ENCODE results near the gene PTPRD. TPM values are rescaled to one million over a fixed set of nuclear protein-coding genes. Genes with fewer than 3 reads are reported as not detected.
"Not testable (repeated sequence)": the region's sequence is repeated elsewhere in the genome, so short reads cannot be mapped to it uniquely, and the experiment has no call there.

PTPRD gene
- total RNA-seq, 1 experiment from 2014 or later: 32.5 TPM

GRCh38 chr9:9469271-9469670, 1143.5 kb downstream of the PTPRD start:
- no peak overlapping the region for H2BK120ac ChIP-seq (ENCODE audit: low read depth, low read length, poor library complexity, severe bottlenecking)
- no peak overlapping the region for H3K4me3 Mint-ChIP-seq
- TF ChIP-seq CTCF (conservative IDR thresholded peaks at IDR 0.05): no peak

GRCh38 chr9:9441874-9442273, 1170.9 kb downstream of the PTPRD start:
- DNase-seq; H3K79me1 ChIP-seq (ENCODE audit: insufficient read depth, low read depth, low read length, poor library complexity, severe bottlenecking); H2AFZ ChIP-seq (ENCODE audit: low read length); H3K4ac ChIP-seq (ENCODE audit: low read depth, low read length); H3K27me3 ChIP-seq (ENCODE audit: insufficient read depth, low read length); H3K27me3 Mint-ChIP-seq (ENCODE audit: low read depth); H2BK120ac ChIP-seq (ENCODE audit: low read depth, low read length, poor library complexity, severe bottlenecking); H4K8ac ChIP-seq (replicated peaks; ENCODE audit: insufficient read length, low read depth, low read length); H3K27ac Mint-ChIP-seq; H3K23ac ChIP-seq (ENCODE audit: insufficient read length, low read depth, low read length); H2BK15ac ChIP-seq (ENCODE audit: low read depth, low read length); H2AK5ac ChIP-seq (ENCODE audit: insufficient read length, low read length); H2BK20ac ChIP-seq (ENCODE audit: low read depth, low read length, poor library complexity, severe bottlenecking); H3K9me3 ChIP-seq (ENCODE audit: control insufficient read depth, low read depth, low read length); H3K4me2 ChIP-seq (ENCODE audit: insufficient read depth, insufficient read length, low read length); H3K4me1 ChIP-seq (ENCODE audit: insufficient read depth, low read length); H3K9me3 Mint-ChIP-seq; H2BK12ac ChIP-seq (ENCODE audit: insufficient read length, low read depth, low read length); H2BK5ac ChIP-seq (ENCODE audit: insufficient read length, low read length); H3T11ph ChIP-seq (ENCODE audit: low read length); H4K5ac ChIP-seq (ENCODE audit: insufficient read length, low read depth, low read length); H3K79me2 ChIP-seq (ENCODE audit: insufficient read depth, low read length); H4K20me1 ChIP-seq (ENCODE audit: control insufficient read depth, insufficient read depth, insufficient read length); H3K36me3 Mint-ChIP-seq (ENCODE audit: insufficient read depth in 1 of 3, low read depth in 3 of 3); H3K4me3 Mint-ChIP-seq; H3K23me2 ChIP-seq (ENCODE audit: insufficient read length, low read depth, low read length, poor library complexity, severe bottlenecking); H4K91ac ChIP-seq (ENCODE audit: insufficient read length, low read depth, low read length); H3K18ac ChIP-seq (ENCODE audit: insufficient read length, low read depth, low read length); H3K4me1 Mint-ChIP-seq; H3K9ac ChIP-seq (ENCODE audit: extremely low read depth, insufficient read length, low read length); H3K56ac ChIP-seq (ENCODE audit: insufficient read length, low read depth, low read length); H3K14ac ChIP-seq (ENCODE audit: insufficient read depth, low read length); H3K27ac ChIP-seq (ENCODE audit: insufficient read length, low read depth, low read length): not testable (repeated sequence)
- no CpG with 5 or more reads among the region's 19 CpGs for WGBS (ENCODE audit: extremely low coverage, insufficient read length, low lambda C conversion rate)

More at GRCh38 chr9:9469271-9469670, 1143.5 kb downstream of the PTPRD start:
- H3K4ac ChIP-seq (ENCODE audit: low read depth, low read length): no peak overlapping the region
- no peaks in the 10 kb centered on the region for H3K9me3 ChIP-seq (ENCODE audit: control insufficient read depth, low read depth, low read length)
- no peak overlapping the region for H3K4me2 ChIP-seq (ENCODE audit: insufficient read depth, insufficient read length, low read length)
- H3K27me3 Mint-ChIP-seq (ENCODE audit: low read depth): no peaks in the 10 kb centered on the region
- H2BK12ac ChIP-seq (ENCODE audit: insufficient read length, low read depth, low read length): no peak overlapping the region
- no peaks in the 10 kb centered on the region; a peak in 1 of 5 replicates for H3K9me3 Mint-ChIP-seq
- no peaks in the 10 kb centered on the region for H3K36me3 Mint-ChIP-seq (ENCODE audit: insufficient read depth in 1 of 3, low read depth in 3 of 3)
- no peak overlapping the region for H3K9ac ChIP-seq (ENCODE audit: extremely low read depth, insufficient read length, low read length)
- no peak overlapping the region for H2BK5ac ChIP-seq (ENCODE audit: insufficient read length, low read length)
- no peak overlapping the region for H3K18ac ChIP-seq (ENCODE audit: insufficient read length, low read depth, low read length)
- H3K4me1 Mint-ChIP-seq: no peaks in the 10 kb centered on the region
- H3K27ac ChIP-seq (ENCODE audit: insufficient read length, low read depth, low read length): no peak overlapping the region
- H3K23ac ChIP-seq (ENCODE audit: insufficient read length, low read depth, low read length): no peak overlapping the region
- no peak overlapping the region for H3K14ac ChIP-seq (ENCODE audit: insufficient read depth, low read length)
- no peak overlapping the region for H4K5ac ChIP-seq (ENCODE audit: insufficient read length, low read depth, low read length)
- H4K91ac ChIP-seq (ENCODE audit: insufficient read length, low read depth, low read length): no peak overlapping the region
- H3K79me1 ChIP-seq (ENCODE audit: insufficient read depth, low read depth, low read length, poor library complexity, severe bottlenecking): no peaks in the 10 kb centered on the region
- no peaks in the 10 kb centered on the region for H3K27me3 ChIP-seq (ENCODE audit: insufficient read depth, low read length)
- no peak for DNase-seq
- no peak overlapping the region for H3T11ph ChIP-seq (ENCODE audit: low read length)
- no peaks in the 10 kb centered on the region for H3K79me2 ChIP-seq (ENCODE audit: insufficient read depth, low read length)
- H2BK15ac ChIP-seq (ENCODE audit: low read depth, low read length): no peak overlapping the region
- H3K23me2 ChIP-seq (ENCODE audit: insufficient read length, low read depth, low read length, poor library complexity, severe bottlenecking): no peaks in the 10 kb centered on the region
- no peak overlapping the region for H4K8ac ChIP-seq (replicated peaks; ENCODE audit: insufficient read length, low read depth, low read length)
- no peak overlapping the region for H2BK20ac ChIP-seq (ENCODE audit: low read depth, low read length, poor library complexity, severe bottlenecking)
- no peak overlapping the region for H2AK5ac ChIP-seq (ENCODE audit: insufficient read length, low read length)
- H4K20me1 ChIP-seq (ENCODE audit: control insufficient read depth, insufficient read depth, insufficient read length): no peaks in the 10 kb centered on the region
- WGBS (ENCODE audit: extremely low coverage, insufficient read length, low lambda C conversion rate): no CpG with 5 or more reads among the region's 2 CpGs
- H2AFZ ChIP-seq (ENCODE audit: low read length): no peak overlapping the region
- H3K4me1 ChIP-seq (ENCODE audit: insufficient read depth, low read length): no peaks in the 10 kb centered on the region
- H3K56ac ChIP-seq (ENCODE audit: insufficient read length, low read depth, low read length): no peak overlapping the region
- H3K27ac Mint-ChIP-seq: no peak overlapping the region

All from H9 (cell line).